ENCODE results near the gene BABAM2.

BABAM2 gene

GRCh38 chr2:28340312-28341202 is 450.0 kb downstream of the BABAM2 start:
- no peaks in the 10 kb centered on the region for H3K9me3 ChIP-seq (ENCODE audit: control insufficient read depth, low read length)
- no peak overlapping the region for H3K27ac ChIP-seq
- no peak overlapping the region for H3K4me3 ChIP-seq (ENCODE audit: low read depth, low read length)
- H2AFZ ChIP-seq = no peak overlapping the region
- H3K79me2 ChIP-seq = no peaks in the 10 kb centered on the region
- no peak overlapping the region for H3K4me2 ChIP-seq (ENCODE audit: low read length)
- H3K36me3 ChIP-seq (ENCODE audit: control insufficient read depth, insufficient read depth, low read length) = no peaks in the 10 kb centered on the region
- TF ChIP-seq CTCF (IDR thresholded peaks at IDR 0.05) = no peak
- H3K27me3 ChIP-seq (ENCODE audit: control insufficient read depth, insufficient read depth, low read length) = no peaks in the 10 kb centered on the region
- no peaks in the 10 kb centered on the region for H3K4me1 ChIP-seq
- no peak overlapping the region for H3K9ac ChIP-seq

GRCh38 chr2:28341208-28341891 is 450.8 kb downstream of the BABAM2 start:
- H3K9me3 ChIP-seq (ENCODE audit: control insufficient read depth, low read length) = no peaks in the 10 kb centered on the region
- H2AFZ ChIP-seq = no peak overlapping the region
- TF ChIP-seq CTCF (IDR thresholded peaks at IDR 0.05) = no peak
- no peak overlapping the region for H3K27ac ChIP-seq
- no peaks in the 10 kb centered on the region for H3K79me2 ChIP-seq
- H3K4me2 ChIP-seq (ENCODE audit: low read length) = no peak overlapping the region
- no peak overlapping the region for H3K9ac ChIP-seq
- H3K27me3 ChIP-seq (ENCODE audit: control insufficient read depth, insufficient read depth, low read length) = no peaks in the 10 kb centered on the region
- H3K4me1 ChIP-seq = no peaks in the 10 kb centered on the region
- H3K4me3 ChIP-seq (ENCODE audit: low read depth, low read length) = no peak overlapping the region
- no peaks in the 10 kb centered on the region for H3K36me3 ChIP-seq (ENCODE audit: control insufficient read depth, insufficient read depth, low read length)

GRCh38 chr2:28342081-28342967 is 451.8 kb downstream of the BABAM2 start:
- Histone ChIP-seq H3K9ac (no peak overlapping the region), H3K36me3 (ENCODE audit: control insufficient read depth, insufficient read depth, low read length) (no peaks in the 10 kb centered on the region), H3K4me2 (ENCODE audit: low read length) (no peak overlapping the region), H3K9me3 (ENCODE audit: control insufficient read depth, low read length) (no peaks in the 10 kb centered on the region), H2AFZ (no peak overlapping the region), H3K4me1 (no peaks in the 10 kb centered on the region), H3K4me3 (ENCODE audit: low read depth, low read length) (no peak overlapping the region), H3K79me2 (no peaks in the 10 kb centered on the region), H3K27ac (no peak overlapping the region), H3K27me3 (ENCODE audit: control insufficient read depth, insufficient read depth, low read length) (no peaks in the 10 kb centered on the region)
- no peak for TF ChIP-seq CTCF (IDR thresholded peaks at IDR 0.05)

- TF ChIP-seq CTCF (IDR thresholded peaks at IDR 0.05) = no peak
- H3K4me1 ChIP-seq = no peaks in the 10 kb centered on the region
- no peaks in the 10 kb centered on the region for H3K36me3 ChIP-seq (ENCODE audit: control insufficient read depth, insufficient read depth, low read length)
- H3K9me3 ChIP-seq (ENCODE audit: control insufficient read depth, low read length) = no peaks in the 10 kb centered on the region
- no peak overlapping the region for H2AFZ ChIP-seq
- no peaks in the 10 kb centered on the region for H3K27me3 ChIP-seq (ENCODE audit: control insufficient read depth, insufficient read depth, low read length)
- no peaks in the 10 kb centered on the region for H3K79me2 ChIP-seq
- no peak overlapping the region for H3K4me3 ChIP-seq (ENCODE audit: low read depth, low read length)
- H3K27ac ChIP-seq = no peak overlapping the region
- H3K4me2 ChIP-seq (ENCODE audit: low read length) = no peak overlapping the region
- no peak overlapping the region for H3K9ac ChIP-seq
These were observed 452.8 kb downstream of the BABAM2 start for GRCh38 chr2:28343184-28343942.

Measured in parathyroid adenoma (tissue), 2 donors.